HepG2 (cell line): ENCODE results near the gene TGM1. TPM values are rescaled to one million over a fixed set of nuclear protein-coding genes. Genes with fewer than 3 reads are reported as not detected.

Experiments
- ATF7-NPFF ChIP-seq: sonication (generic); formaldehyde crosslinking; IDR thresholded peaks from 2 replicates; pipeline ENCODE4 v1.8.1; 2023; ENCODE audit warnings: mild to moderate bottlenecking, low read depth, missing genetic modification reagents, moderate library complexity
- ATRX ChIP-seq: sonication (generic); formaldehyde crosslinking; IDR thresholded peaks from 2 replicates; pipeline ENCODE4 v1.4.0; 2020; ENCODE audit warnings: missing genetic modification reagents, borderline replicate concordance
- CHCHD3 ChIP-seq: sonication (generic); formaldehyde crosslinking; IDR thresholded peaks from 2 replicates; pipeline ENCODE4 v1.8.0; 2022; ENCODE audit warnings: mild to moderate bottlenecking, missing genetic modification reagents, moderate library complexity
- HMGA1 ChIP-seq: sonication (generic); formaldehyde crosslinking; conservative IDR thresholded peaks from 2 replicates; pipeline ENCODE4 v1.4.0; 2020; ENCODE audit warnings: missing genetic modification reagents
- LCORL ChIP-seq, 2 experiments: fragments of 450-650 bp in 1 of 2; sonication (generic) in 1 of 2; formaldehyde crosslinking in 1 of 2; IDR thresholded peaks; 2 replicates each; pipeline versions ENCODE4 v1.5.0 to v1.6.1; 2017 to 2020; ENCODE audit warnings: antibody characterized with exemption in 1 of 2, missing genetic modification reagents in 1 of 2
- MAFG ChIP-seq: sonication (generic); formaldehyde crosslinking; IDR thresholded peaks from 2 replicates; pipeline ENCODE4 v1.5.1; 2020; ENCODE audit warnings: mild to moderate bottlenecking, missing genetic modification reagents
- MIER3 ChIP-seq: IDR thresholded peaks from 2 replicates; pipeline ENCODE4 v1.6.1; 2016; ENCODE audit warnings: missing compliant biosample characterization, borderline replicate concordance
- NKX3-1 ChIP-seq: sonication (generic); formaldehyde crosslinking; IDR thresholded peaks from 2 replicates; pipeline ENCODE4 v1.5.0; 2020; ENCODE audit warnings: missing genetic modification reagents
- PBX2 ChIP-seq: IDR thresholded peaks from 2 replicates; pipeline ENCODE4 v1.6.1; 2016; ENCODE audit warnings: control low read depth
- PLSCR1 ChIP-seq: sonication (generic); formaldehyde crosslinking; IDR thresholded peaks from 2 replicates; pipeline ENCODE4 v1.5.0; 2020; ENCODE audit warnings: missing genetic modification reagents, mild to moderate bottlenecking, borderline replicate concordance
- SAP130 ChIP-seq: IDR thresholded peaks from 2 replicates; pipeline ENCODE4 v1.6.1; 2016; ENCODE audit warnings: low read depth
- SIN3A ChIP-seq: IDR thresholded peaks from 2 replicates; pipeline ENCODE4 v1.6.1; 2011; ENCODE audit warnings: low read depth, mild to moderate bottlenecking, control low read depth, low read length, borderline replicate concordance
- SMAD3 ChIP-seq: sonication (generic); formaldehyde crosslinking; IDR thresholded peaks from 2 replicates; pipeline ENCODE4 v1.4.0; 2020; ENCODE audit warnings: missing genetic modification reagents
- TBX3 ChIP-seq: fragments of 450-650 bp; IDR thresholded peaks from 2 replicates; pipeline ENCODE4 v1.6.1; 2017; ENCODE audit warnings: antibody characterized with exemption, mild to moderate bottlenecking, inconsistent platforms, borderline replicate concordance
- ZNF317 ChIP-seq: sonication (generic); formaldehyde crosslinking; IDR thresholded peaks from 2 replicates; pipeline ENCODE4 v1.5.0; 2020; ENCODE audit warnings: mild to moderate bottlenecking, missing genetic modification reagents
- ZNF484 ChIP-seq: sonication (generic); formaldehyde crosslinking; IDR thresholded peaks from 2 replicates; pipeline ENCODE4 v1.5.1; 2020; ENCODE audit warnings: mild to moderate bottlenecking, low read depth, missing genetic modification reagents, borderline replicate concordance
- ZNF558 ChIP-seq: sonication (generic); formaldehyde crosslinking; IDR thresholded peaks from 2 replicates; pipeline ENCODE4 v1.9.0; 2022; ENCODE audit warnings: mild to moderate bottlenecking, missing genetic modification reagents, borderline replicate concordance
- ZNF607 ChIP-seq: sonication (generic); formaldehyde crosslinking; IDR thresholded peaks from 2 replicates; pipeline ENCODE4 v1.5.1; 2020; ENCODE audit warnings: missing genetic modification reagents, mild to moderate bottlenecking, borderline replicate concordance
- polyA plus RNA-seq, 8 experiments: library from polyadenylated mRNA; depleted of rRNA in 3 of 8; stranded (reverse) in 7 of 8; unstranded in 1 of 8; fragments of >200 nt; fragmentation: Illumina TruSeq in 4 of 8; extraction: Trizol in 4 of 8; gene quantifications; 2 replicates each; pipeline versions ENCODE4 v1.2.1 to v1.2.3, GENCODE V29; 2011 to 2016; ENCODE audit warnings: low read depth in 4 of 8, missing spikeins in 1 of 8, mixed read lengths in 1 of 8; ENCODE audit not compliant: insufficient read depth in 1 of 8
- total RNA-seq, 5 experiments: library from RNA; depleted of rRNA; stranded (reverse); fragments of >200 nt; fragmentation: Illumina TruSeq; extraction: Trizol; gene quantifications; 2 replicates each; pipeline ENCODE4 v1.2.3, GENCODE V29; 2016; ENCODE audit warnings: low read depth in 1 of 5
- TF ChIP-seq, protein P1 (sequence below): sonication (generic); formaldehyde crosslinking; conservative IDR thresholded peaks from 2 replicates; pipeline ENCODE4 v1.4.0; 2020; ENCODE audit warnings: mild to moderate bottlenecking, missing genetic modification reagents, moderate library complexity
- TF ChIP-seq, protein P2 (sequence below): sonication (generic); formaldehyde crosslinking; IDR thresholded peaks from 2 replicates; pipeline ENCODE4 v1.4.0; 2020; ENCODE audit warnings: missing genetic modification reagents

TGM1 gene
- total and polyA plus RNA-seq, 2 of the 13 experiments (the other 11 are each of a cell fraction or from before 2014, with no cell fraction given), result 3.2 to 10.6 TPM

GRCh38 chr14:24252289-24253124 lies 10.5 kb downstream of the TGM1 start (continued):
- TF ChIP-seq MIER3 (no peak), PBX2 (CRISPR knock-in tag) (peak; percentile 41; the same call in 1 of the 2 replicates), ATF7-NPFF (CRISPR knock-in tag) (no peak; the same call in 1 of the 2 replicates), ATRX (CRISPR knock-in tag) (no peak), TBX3 (peak; percentile 58; the same call in 1 of the 2 replicates), SAP130 (CRISPR knock-in tag) (peak; percentile 91), MAFG (CRISPR knock-in tag) (no peak), HMGA1 (CRISPR knock-in tag) (no peak), SIN3A (peak; percentile 61; the same call in 1 of the 2 replicates), LCORL (IDR thresholded peaks at IDR 0.05) (no peak), LCORL (CRISPR knock-in tag; IDR thresholded peaks at IDR 0.05) (no peak), CHCHD3 (CRISPR knock-in tag) (no peak), PLSCR1 (no peak), ZNF607 (CRISPR knock-in tag) (no peak; the same call in 1 of the 2 replicates), SMAD3 (CRISPR knock-in tag) (peak; percentile 65; the same call in 1 of the 2 replicates), NKX3-1 (CRISPR knock-in tag) (no peak), ZNF317 (CRISPR knock-in tag) (no peak), ZNF484 (CRISPR knock-in tag) (0 out of 2 replicates have a peak, but pooled peaks have one; percentile 26), ZNF558 (CRISPR knock-in tag) (no peak)
- TF ChIP-seq, protein P1, sequence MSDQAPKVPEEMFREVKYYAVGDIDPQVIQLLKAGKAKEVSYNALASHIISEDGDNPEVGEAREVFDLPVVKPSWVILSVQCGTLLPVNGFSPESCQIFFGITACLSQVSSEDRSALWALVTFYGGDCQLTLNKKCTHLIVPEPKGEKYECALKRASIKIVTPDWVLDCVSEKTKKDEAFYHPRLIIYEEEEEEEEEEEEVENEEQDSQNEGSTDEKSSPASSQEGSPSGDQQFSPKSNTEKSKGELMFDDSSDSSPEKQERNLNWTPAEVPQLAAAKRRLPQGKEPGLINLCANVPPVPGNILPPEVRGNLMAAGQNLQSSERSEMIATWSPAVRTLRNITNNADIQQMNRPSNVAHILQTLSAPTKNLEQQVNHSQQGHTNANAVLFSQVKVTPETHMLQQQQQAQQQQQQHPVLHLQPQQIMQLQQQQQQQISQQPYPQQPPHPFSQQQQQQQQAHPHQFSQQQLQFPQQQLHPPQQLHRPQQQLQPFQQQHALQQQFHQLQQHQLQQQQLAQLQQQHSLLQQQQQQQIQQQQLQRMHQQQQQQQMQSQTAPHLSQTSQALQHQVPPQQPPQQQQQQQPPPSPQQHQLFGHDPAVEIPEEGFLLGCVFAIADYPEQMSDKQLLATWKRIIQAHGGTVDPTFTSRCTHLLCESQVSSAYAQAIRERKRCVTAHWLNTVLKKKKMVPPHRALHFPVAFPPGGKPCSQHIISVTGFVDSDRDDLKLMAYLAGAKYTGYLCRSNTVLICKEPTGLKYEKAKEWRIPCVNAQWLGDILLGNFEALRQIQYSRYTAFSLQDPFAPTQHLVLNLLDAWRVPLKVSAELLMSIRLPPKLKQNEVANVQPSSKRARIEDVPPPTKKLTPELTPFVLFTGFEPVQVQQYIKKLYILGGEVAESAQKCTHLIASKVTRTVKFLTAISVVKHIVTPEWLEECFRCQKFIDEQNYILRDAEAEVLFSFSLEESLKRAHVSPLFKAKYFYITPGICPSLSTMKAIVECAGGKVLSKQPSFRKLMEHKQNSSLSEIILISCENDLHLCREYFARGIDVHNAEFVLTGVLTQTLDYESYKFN, result peak; percentile 94
- TF ChIP-seq, protein P2, sequence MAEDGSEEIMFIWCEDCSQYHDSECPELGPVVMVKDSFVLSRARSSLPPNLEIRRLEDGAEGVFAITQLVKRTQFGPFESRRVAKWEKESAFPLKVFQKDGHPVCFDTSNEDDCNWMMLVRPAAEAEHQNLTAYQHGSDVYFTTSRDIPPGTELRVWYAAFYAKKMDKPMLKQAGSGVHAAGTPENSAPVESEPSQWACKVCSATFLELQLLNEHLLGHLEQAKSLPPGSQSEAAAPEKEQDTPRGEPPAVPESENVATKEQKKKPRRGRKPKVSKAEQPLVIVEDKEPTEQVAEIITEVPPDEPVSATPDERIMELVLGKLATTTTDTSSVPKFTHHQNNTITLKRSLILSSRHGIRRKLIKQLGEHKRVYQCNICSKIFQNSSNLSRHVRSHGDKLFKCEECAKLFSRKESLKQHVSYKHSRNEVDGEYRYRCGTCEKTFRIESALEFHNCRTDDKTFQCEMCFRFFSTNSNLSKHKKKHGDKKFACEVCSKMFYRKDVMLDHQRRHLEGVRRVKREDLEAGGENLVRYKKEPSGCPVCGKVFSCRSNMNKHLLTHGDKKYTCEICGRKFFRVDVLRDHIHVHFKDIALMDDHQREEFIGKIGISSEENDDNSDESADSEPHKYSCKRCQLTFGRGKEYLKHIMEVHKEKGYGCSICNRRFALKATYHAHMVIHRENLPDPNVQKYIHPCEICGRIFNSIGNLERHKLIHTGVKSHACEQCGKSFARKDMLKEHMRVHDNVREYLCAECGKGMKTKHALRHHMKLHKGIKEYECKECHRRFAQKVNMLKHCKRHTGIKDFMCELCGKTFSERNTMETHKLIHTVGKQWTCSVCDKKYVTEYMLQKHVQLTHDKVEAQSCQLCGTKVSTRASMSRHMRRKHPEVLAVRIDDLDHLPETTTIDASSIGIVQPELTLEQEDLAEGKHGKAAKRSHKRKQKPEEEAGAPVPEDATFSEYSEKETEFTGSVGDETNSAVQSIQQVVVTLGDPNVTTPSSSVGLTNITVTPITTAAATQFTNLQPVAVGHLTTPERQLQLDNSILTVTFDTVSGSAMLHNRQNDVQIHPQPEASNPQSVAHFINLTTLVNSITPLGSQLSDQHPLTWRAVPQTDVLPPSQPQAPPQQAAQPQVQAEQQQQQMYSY, result no peak
